Left renal pelvis (tissue), 4 donors: ENCODE measurements around the gene TEP1. TPM values are rescaled to one million over a fixed set of nuclear protein-coding genes. Genes with fewer than 3 reads are reported as not detected.
"Not testable (repeated sequence)": the region's sequence is repeated elsewhere in the genome, so short reads cannot be mapped to it uniquely, and the experiment has no call there.

Source experiments
- DNase-seq, 4 donors: peaks; one replicate each; pipeline ENCODE4 v3.0.0-alpha.2; 2013; ENCODE audit warnings: low read depth in 4 of 4, low spot score in 3 of 4
- polyA plus RNA-seq, 4 donors: library from polyadenylated mRNA; unstranded; fragments of 120-200 nt; gene quantifications; one replicate each; pipeline ENCODE4 v1.2.1, GENCODE V29; 2013; ENCODE audit not compliant: insufficient read length in 4 of 4

TEP1 gene
- polyA plus RNA-seq, 4 donors: 11.3 to 19.5 (median 18.0) TPM

- DNase-seq: no peak
Observed at GRCh38 chr14:20391505-20391904, 21.8 kb downstream of the TEP1 start.

- DNase-seq: no peak
Observed at GRCh38 chr14:20388159-20388558, 25.1 kb downstream of the TEP1 start.

- no peak for DNase-seq
Observed at GRCh38 chr14:20387576-20387975, 25.7 kb downstream of the TEP1 start.

DNA sequence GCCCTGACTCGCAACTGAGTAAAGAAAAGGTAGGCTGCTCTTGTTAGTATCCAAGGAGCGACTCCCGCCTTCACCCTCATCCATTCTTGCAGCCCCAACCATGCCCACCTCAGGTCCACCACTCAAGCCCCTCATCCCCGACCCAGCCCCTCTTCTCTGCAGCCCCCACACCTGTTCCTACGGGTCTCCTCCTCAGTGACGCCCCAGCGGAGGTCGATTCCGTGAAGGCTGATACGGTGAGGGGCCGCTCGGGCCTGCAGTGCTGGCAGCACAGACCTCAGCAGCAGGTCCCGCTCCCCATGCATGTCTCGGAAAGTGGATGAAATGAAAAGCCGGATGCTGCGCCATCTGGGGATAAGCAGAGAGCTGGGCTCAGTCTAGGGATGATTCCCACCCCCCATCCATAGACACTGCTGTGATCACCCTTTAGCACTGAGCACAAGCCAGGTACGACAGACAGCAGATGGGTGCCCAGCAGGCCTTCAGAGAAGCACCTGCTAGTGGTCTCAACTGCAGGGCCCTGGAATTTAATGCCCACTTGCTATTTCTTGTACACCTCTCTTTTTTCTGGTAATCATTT is 26.9 kb downstream of the TEP1 start:
- DNase-seq: no peak

DNA sequence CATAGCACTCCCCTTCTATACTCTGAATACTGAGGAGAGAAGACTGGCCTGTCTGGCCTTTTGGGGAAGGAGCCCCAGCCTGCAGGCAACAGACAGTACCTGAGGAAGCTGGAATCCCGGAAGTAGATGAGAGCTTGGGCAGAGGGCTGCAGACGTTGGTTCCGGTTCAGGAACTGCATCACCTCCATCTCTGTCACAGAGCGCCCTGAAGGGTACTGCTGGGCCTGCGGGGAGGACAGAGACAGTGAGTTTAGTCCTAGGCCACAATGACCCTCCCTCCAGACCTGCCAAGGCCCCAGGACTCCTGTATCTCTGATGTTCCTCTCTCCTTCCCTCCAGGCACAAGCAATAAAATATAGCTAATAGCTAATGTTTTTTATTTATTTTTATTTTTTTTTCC is 28.4 kb downstream of the TEP1 start:
- no peak for DNase-seq

- no peak for DNase-seq
Observed at GRCh38 chr14:20384321-20384720, 29.0 kb downstream of the TEP1 start.

GRCh38 chr14:20383636-20384035 is 29.7 kb downstream of the TEP1 start:
- DNase-seq: no peak

DNA sequence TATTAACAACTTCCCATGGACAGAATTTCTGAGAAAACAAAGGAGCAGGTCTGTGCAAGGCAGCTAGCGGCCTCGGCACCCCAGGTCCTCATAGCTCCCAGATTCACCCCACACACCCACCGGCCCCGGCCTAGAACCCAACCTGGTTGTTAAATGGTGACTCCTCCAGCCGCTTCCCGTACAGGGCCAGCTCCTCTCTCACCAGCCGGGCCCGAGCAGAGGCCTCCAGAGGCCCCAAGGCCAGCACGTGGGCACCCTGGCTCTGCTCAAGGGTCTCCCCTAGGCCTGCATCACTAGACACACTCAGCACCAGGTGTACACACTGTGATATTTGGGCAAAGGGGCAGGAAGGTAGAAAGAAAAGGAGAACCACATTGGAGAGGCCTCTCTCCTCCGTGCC is 30.3 kb downstream of the TEP1 start:
- no peak for DNase-seq

- no peak for DNase-seq
Observed at GRCh38 chr14:20382526-20382925, 30.8 kb downstream of the TEP1 start.

DNA sequence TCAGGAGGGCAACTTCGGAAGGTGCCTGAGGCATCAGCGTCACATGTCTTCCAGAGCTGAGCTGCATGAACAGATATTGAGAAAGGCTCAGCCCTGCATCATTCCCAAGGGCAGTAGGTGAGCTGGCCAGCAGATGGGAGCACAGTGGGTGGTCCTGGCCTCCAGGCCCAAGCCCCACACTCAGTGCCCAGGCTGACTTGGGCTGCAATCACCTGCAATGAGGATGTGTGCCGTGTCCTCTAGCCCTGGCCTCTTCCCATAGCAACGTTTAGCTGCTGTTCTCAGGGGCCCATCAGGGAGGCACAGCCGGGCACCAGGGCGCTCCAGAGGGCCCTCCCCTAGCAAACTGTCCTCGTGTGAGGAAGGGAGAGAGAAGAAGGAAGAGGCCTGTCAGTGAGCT is 32.0 kb downstream of the TEP1 start:
- DNase-seq: no peak

- no peak for DNase-seq
Observed at GRCh38 chr14:20380681-20381080, 32.6 kb downstream of the TEP1 start.

- no peak for DNase-seq
Observed at GRCh38 chr14:20379743-20380142, 33.6 kb downstream of the TEP1 start.

GRCh38 chr14:20377171-20377570 is 36.1 kb downstream of the TEP1 start:
- no peak for DNase-seq

GRCh38 chr14:20376071-20376588 is 37.2 kb downstream of the TEP1 start:
- peak in 1 of 4 donors; percentile 5 for DNase-seq

GRCh38 chr14:20375471-20375870 is 37.8 kb downstream of the TEP1 start:
- no peak for DNase-seq

DNA sequence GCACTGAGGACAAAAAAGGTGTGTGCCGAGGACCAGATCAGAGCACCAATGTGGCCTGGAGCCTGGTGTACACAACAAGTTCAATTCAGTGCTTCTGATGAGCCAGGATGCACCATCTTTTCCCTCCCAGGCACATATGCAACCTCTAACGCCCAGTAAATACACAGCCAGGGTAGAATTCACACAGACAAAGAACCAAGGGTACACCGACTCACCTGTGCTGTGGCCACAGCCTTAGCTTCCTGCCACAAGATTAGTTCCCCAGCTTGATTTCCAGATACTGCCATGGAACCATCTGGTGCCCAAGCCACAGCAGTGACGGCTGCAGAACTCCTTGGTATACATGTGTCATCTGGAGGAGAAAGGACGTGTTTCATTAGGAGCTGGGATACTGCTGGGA is 40.5 kb downstream of the TEP1 start:
- DNase-seq: no peak

DNA sequence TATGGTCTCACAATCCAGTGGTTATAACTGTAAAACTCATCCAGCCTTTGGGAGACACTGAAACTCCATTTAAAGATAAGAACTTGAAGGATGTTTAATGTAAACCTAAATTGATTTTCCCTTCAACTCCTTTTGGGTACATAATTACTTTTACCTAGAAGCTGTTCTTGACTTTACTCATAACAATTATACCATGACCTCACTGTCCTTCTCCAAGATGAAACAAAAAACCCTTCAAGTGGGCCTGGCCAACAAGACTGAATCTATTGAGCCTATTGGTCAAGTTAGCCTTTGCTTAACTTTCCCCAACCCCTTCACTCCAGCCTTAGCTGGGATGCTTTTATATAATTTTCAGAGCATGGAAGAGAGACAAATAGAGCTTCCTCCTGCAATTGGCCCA is 47.4 kb downstream of the TEP1 start:
- DNase-seq: no peak

GRCh38 chr14:20358474-20358873 is 54.8 kb downstream of the TEP1 start:
- DNase-seq: not testable (repeated sequence)

DNA sequence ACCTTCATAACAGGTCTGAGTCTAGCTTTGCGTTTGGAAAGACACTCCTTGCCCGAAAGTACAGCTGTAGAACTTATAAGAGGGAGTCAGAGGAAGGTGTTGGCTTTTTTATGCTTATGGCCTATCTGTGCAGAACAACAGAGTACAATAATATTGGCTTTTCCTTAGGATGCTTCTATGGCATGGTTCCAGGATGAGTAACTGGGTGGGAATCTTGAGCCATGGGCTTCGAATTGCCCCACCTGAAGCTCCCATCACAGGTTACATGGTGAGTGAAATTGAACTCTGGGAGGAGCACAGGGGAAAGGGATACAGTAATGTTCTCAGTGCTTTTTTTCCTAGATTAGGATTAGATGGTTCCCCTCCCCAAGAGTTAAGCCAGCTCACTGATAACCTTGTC is 56.9 kb downstream of the TEP1 start:
- DNase-seq: no peak

DNA sequence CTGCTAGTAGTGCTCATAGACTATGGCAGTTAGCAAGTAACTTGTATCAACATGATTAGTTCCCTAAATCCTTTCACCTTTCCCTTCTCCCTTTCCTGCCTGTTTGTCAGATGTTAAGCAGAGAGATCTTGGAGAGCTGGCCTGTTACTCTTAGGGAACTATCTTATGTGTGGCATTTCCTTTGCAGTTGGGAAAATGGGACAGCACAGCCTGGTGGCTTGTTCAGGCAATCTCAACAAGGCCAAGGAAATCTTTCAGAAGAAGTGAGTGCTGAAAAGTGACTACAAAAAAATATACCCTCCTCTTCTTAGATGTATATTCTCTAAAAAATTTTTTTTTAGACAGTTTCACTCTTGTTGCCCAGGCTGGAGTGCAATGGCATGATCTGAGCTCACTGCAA is 62.4 kb downstream of the TEP1 start:
- no peak for DNase-seq

DNA sequence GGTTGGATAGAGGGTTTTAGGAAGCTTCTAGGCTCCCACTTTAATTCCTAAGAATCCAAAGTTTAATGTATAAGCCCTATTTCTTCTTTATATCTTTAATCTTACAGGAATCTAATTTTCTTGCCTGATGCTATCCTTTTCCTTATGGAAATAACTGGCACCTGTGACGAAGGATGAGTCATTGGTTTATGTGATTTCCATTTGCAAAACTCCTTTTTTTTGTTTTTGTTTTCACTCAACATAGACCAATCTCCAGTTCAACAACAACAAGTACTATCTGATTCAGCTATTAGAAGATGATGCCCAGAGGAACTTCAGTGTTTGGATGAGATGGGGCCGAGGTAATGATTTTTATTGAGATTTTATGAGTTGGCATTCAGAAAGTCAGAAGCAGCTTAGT is 63.0 kb downstream of the TEP1 start:
- no peak for DNase-seq

- DNase-seq: no peak
Observed at GRCh38 chr14:20347747-20348146, 65.6 kb downstream of the TEP1 start.

DNA sequence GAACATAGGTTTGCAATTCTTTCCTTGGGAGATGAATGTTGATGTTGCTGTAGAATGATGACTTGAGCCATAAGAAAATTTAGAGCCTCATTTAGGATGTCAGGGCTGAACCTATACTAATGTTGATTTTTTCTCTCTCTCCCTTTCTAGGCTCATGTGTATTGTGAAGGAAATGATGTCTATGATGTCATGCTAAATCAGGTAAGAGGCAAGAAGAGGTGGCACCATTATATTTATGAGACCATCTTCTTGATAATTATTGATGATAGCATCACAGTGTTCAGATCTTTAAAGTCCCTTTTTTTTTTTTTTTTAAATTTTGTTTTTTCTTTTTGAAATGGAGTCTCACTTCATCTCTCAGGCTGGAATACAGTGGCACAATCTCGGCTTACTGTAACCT is 66.6 kb downstream of the TEP1 start:
- no peak for DNase-seq
